Measurements from ENCODE around the gene DPF1.

DNA sequence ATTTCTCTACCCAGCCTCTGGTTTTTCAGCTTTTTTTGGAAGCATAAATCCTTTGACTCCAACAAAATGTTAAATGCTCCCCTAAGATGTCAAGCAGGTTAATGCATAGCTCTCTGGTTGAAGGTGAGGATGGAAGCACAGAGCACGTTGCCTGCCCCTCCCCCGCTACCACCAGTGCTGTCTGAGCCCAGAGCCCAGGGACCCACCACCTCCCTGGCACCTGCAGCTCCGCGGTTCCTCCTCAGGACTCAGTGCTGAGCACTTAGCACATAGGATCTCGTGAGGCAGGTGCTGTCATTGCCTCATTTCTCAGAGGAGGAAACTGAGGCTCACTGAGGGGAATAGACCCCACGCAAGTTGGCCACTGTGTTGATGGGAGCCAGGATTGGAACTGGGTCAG is 48.6 kb downstream of the DPF1 start:
- TF ChIP-seq, protein P1, sequence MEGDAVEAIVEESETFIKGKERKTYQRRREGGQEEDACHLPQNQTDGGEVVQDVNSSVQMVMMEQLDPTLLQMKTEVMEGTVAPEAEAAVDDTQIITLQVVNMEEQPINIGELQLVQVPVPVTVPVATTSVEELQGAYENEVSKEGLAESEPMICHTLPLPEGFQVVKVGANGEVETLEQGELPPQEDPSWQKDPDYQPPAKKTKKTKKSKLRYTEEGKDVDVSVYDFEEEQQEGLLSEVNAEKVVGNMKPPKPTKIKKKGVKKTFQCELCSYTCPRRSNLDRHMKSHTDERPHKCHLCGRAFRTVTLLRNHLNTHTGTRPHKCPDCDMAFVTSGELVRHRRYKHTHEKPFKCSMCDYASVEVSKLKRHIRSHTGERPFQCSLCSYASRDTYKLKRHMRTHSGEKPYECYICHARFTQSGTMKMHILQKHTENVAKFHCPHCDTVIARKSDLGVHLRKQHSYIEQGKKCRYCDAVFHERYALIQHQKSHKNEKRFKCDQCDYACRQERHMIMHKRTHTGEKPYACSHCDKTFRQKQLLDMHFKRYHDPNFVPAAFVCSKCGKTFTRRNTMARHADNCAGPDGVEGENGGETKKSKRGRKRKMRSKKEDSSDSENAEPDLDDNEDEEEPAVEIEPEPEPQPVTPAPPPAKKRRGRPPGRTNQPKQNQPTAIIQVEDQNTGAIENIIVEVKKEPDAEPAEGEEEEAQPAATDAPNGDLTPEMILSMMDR (IDR thresholded peaks at IDR 0.05) = no peak
- TF ChIP-seq POLR2A (IDR thresholded peaks at IDR 0.05) (no peak), POLR2AphosphoS5 (IDR thresholded peaks at IDR 0.05) (no peak)
